Liver (tissue), 9 donors: Measurements from ENCODE around the gene KLK14. TPM values are rescaled to one million over a fixed set of nuclear protein-coding genes. Genes with fewer than 3 reads are reported as not detected.

ENCODE experiments used
- DNase-seq: peaks from one replicate; pipeline ENCODE4 v3.0.0-alpha.2; 2017; ENCODE audit warnings: low spot score
- H3K27ac ChIP-seq, 2 donors: one replicate each; pipeline ENCODE4 v1.7.0; 2013; ENCODE audit warnings: inconsistent platforms in 2 of 2, low read length in 2 of 2, control low read depth in 1 of 2, low read depth in 1 of 2, mild to moderate bottlenecking in 1 of 2
- H3K27me3 ChIP-seq, 4 donors: one replicate each; pipeline versions ENCODE4 v1.6.1 to v1.7.0; 2013; ENCODE audit warnings: low read length in 3 of 4, inconsistent platforms in 1 of 4, mild to moderate bottlenecking in 1 of 4, moderate library complexity in 1 of 4; ENCODE audit not compliant: control insufficient read depth in 4 of 4, insufficient read depth in 4 of 4
- H3K36me3 ChIP-seq, 4 donors: one replicate each; pipeline versions ENCODE4 v1.6.1 to v1.7.0; 2013; ENCODE audit warnings: low read length in 3 of 4, mild to moderate bottlenecking in 3 of 4, low read depth in 1 of 4, moderate library complexity in 1 of 4; ENCODE audit not compliant: control insufficient read depth in 4 of 4, insufficient read depth in 3 of 4
- H3K4me1 ChIP-seq, 4 donors: one replicate each; pipeline versions ENCODE4 v1.6.1 to v1.7.0; 2013; ENCODE audit warnings: low read length in 3 of 4, mild to moderate bottlenecking in 3 of 4, moderate library complexity in 1 of 4; ENCODE audit not compliant: control insufficient read depth in 4 of 4, insufficient read depth in 4 of 4
- H3K4me3 ChIP-seq, 3 donors: one replicate each; pipeline versions ENCODE4 v1.6.1 to v1.7.0; 2013; ENCODE audit warnings: low read length in 3 of 3, control low read depth in 1 of 3, low read depth in 1 of 3, mild to moderate bottlenecking in 1 of 3
- H3K9ac ChIP-seq, 2 donors: one replicate each; pipeline ENCODE4 v1.7.0; 2013; ENCODE audit warnings: low read length in 2 of 2, mild to moderate bottlenecking in 2 of 2, moderate library complexity in 2 of 2, control low read depth in 1 of 2, low read depth in 1 of 2
- H3K9me3 ChIP-seq, 4 donors: one replicate each; pipeline versions ENCODE4 v1.6.1 to v1.7.0; 2013; ENCODE audit warnings: low read length in 3 of 4; ENCODE audit not compliant: control insufficient read depth in 4 of 4
- EGR1 ChIP-seq, 2 donors: IDR thresholded peaks; 2 replicates each; pipeline ENCODE4 v1.6.1; 2016 to 2018; ENCODE audit warnings: antibody characterized with exemption in 2 of 2, low read depth in 2 of 2
- FOXA1 ChIP-seq: IDR thresholded peaks from 2 replicates; pipeline ENCODE4 v1.6.1; 2016; ENCODE audit warnings: antibody characterized with exemption
- FOXA2 ChIP-seq: IDR thresholded peaks from 2 replicates; pipeline ENCODE4 v1.6.1; 2016; ENCODE audit warnings: antibody characterized with exemption
- GABPA ChIP-seq, 2 donors: IDR thresholded peaks in 1 of 2; conservative IDR thresholded peaks in 1 of 2; 2 replicates each; pipeline ENCODE4 v1.6.1; 2016; ENCODE audit warnings: antibody characterized with exemption in 2 of 2, mild to moderate bottlenecking in 1 of 2, moderate library complexity in 1 of 2
- JUND ChIP-seq, 2 donors: IDR thresholded peaks; 2 replicates each; pipeline ENCODE4 v1.6.1; 2016; ENCODE audit warnings: antibody characterized with exemption in 2 of 2
- NR2F2 ChIP-seq: IDR thresholded peaks from 2 replicates; pipeline ENCODE4 v1.6.1; 2016; ENCODE audit warnings: antibody characterized with exemption
- RAD21 ChIP-seq, 2 donors: IDR thresholded peaks; 2 replicates each; pipeline ENCODE4 v1.6.1; 2016; ENCODE audit warnings: antibody characterized with exemption in 2 of 2, mild to moderate bottlenecking in 2 of 2
- RXRA ChIP-seq, 2 donors: IDR thresholded peaks; 2 replicates each; pipeline ENCODE4 v1.6.1; 2017 to 2018; ENCODE audit warnings: antibody characterized with exemption in 2 of 2, mild to moderate bottlenecking in 1 of 2
- SP1 ChIP-seq: IDR thresholded peaks from 2 replicates; pipeline ENCODE4 v1.6.1; 2018; ENCODE audit warnings: antibody characterized with exemption, mild to moderate bottlenecking
- TAF1 ChIP-seq: conservative IDR thresholded peaks from 2 replicates; pipeline ENCODE4 v1.6.1; 2016; ENCODE audit warnings: antibody characterized with exemption, mild to moderate bottlenecking
- YY1 ChIP-seq: IDR thresholded peaks from 2 replicates; pipeline ENCODE4 v1.6.1; 2016; ENCODE audit warnings: antibody characterized with exemption, mild to moderate bottlenecking
- WGBS: extraction: QIAGEN DNeasy Blood & Tissue Kit; methylation state at CpG from one replicate; pipeline ENCODE4 v1.1.7; 2013; 5-methylcytosine and 5-hydroxymethylcytosine counted together
- polyA plus RNA-seq, 2 donors: library from polyadenylated mRNA; stranded (reverse) in 1 of 2; unstranded in 1 of 2; fragments of 200-250 nt in 1 of 2; fragments of >200 nt in 1 of 2; fragmentation: Nextera tagmentation in 1 of 2; extraction: Ambion mirVana in 1 of 2; gene quantifications; one replicate each; pipeline versions ENCODE4 v1.2.1 to v1.2.3, GENCODE V29; 2013 to 2015
- total RNA-seq, 2 donors: library from RNA; depleted of rRNA; stranded (reverse); fragments of >200 nt; gene quantifications; one replicate each; pipeline ENCODE4 v1.2.3, GENCODE V29; 2014
- TF ChIP-seq, protein P1 (sequence below): IDR thresholded peaks from 2 replicates; pipeline ENCODE4 v1.6.1; 2016; ENCODE audit warnings: antibody characterized with exemption
- TF ChIP-seq, protein P2 (sequence below): IDR thresholded peaks from 2 replicates; pipeline ENCODE4 v1.6.1; 2016; ENCODE audit warnings: antibody characterized with exemption
- TF ChIP-seq, protein P3 (sequence below): IDR thresholded peaks from 2 replicates; pipeline ENCODE4 v1.6.1; 2016; ENCODE audit warnings: antibody characterized with exemption, mild to moderate bottlenecking
- donor health status: healthy.
- donor health status: healthy.
- donor health status: healthy.
- donor health status: healthy.
- donor health status: healthy.

The KLK14 gene
- total and polyA plus RNA-seq, 4 donors, result 0.06 TPM; not detected in 3

DNA sequence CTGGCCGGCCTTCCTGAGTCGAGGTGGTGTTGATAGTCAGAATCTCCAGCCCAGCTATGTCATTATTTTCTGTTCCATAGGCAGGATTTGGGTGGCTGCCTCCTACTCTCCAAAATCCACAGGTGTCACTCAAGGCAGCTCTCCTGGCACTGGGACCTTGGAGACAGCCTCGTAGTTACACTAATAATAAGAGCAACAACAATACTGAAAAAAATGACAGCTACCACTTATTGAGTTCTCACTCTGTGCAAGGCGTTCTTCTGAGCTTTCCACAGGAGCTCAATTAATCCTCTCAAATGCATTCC, 35.7 kb downstream of the KLK14 start:
- Histone ChIP-seq H3K9ac (no peak overlapping the region), H3K27me3 (no peaks in the 10 kb centered on the region), H3K36me3 (no peaks in the 10 kb centered on the region), H3K4me1 (no peaks in the 10 kb centered on the region), H3K4me3 (no peak overlapping the region), H3K27ac (no peak overlapping the region), H3K9me3 (peaks cover 0 to 8% (median 2%) of the 10 kb centered on the region in 4 donors)
- TF ChIP-seq FOXA2 (no peak), FOXA1 (no peak), JUND (IDR thresholded peaks at IDR 0.05) (no peak)
- TF ChIP-seq, protein P1, sequence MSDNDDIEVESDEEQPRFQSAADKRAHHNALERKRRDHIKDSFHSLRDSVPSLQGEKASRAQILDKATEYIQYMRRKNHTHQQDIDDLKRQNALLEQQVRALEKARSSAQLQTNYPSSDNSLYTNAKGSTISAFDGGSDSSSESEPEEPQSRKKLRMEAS, result no peak
- WGBS, result 13% methylated on average over 4 of the region's 4 CpGs
- no peak for DNase-seq

DNA sequence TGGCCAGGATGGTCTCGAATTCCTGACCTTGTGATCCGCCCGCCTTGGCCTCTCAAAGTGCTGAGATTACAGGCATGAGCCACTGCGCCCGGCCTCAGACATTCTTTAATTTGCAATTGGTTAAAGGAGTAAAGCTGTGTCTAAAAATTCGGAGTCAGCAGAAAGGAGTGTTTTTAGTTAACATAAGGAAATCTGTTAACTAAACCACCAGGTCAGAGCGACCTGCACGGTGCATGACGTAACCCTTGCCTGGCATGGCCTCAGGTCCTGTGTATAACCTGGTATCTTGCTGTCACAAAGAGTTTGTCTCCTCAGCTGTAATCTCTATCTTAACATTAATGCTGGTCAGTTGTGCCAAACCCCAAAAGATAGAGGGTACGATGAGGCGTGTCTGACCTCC, 38.4 kb downstream of the KLK14 start:
- no peaks in the 10 kb centered on the region for H3K27me3 ChIP-seq
- H3K9ac ChIP-seq, result no peak overlapping the region
- no peaks in the 10 kb centered on the region for H3K4me1 ChIP-seq
- TF ChIP-seq, protein P2, sequence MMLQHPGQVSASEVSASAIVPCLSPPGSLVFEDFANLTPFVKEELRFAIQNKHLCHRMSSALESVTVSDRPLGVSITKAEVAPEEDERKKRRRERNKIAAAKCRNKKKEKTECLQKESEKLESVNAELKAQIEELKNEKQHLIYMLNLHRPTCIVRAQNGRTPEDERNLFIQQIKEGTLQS, result no peak
- TF ChIP-seq TAF1 (no peak), RXRA (IDR thresholded peaks at IDR 0.05) (no peak), GABPA (IDR thresholded peaks at IDR 0.05 in 1 of 2, conservative IDR thresholded peaks at IDR 0.05 in 1 of 2) (no peak), FOXA2 (no peak), SP1 (no peak), RAD21 (IDR thresholded peaks at IDR 0.05) (no peak), NR2F2 (no peak), YY1 (no peak), FOXA1 (no peak)
- 78% methylated on average over 11 of the region's 11 CpGs for WGBS
- H3K27ac ChIP-seq, result no peak overlapping the region
- no peak for DNase-seq
- H3K4me3 ChIP-seq, result no peak overlapping the region
- H3K36me3 ChIP-seq, result no peaks in the 10 kb centered on the region
- H3K9me3 ChIP-seq, result peaks cover 0 to 4% (median 0%) of the 10 kb centered on the region in 4 donors

DNA sequence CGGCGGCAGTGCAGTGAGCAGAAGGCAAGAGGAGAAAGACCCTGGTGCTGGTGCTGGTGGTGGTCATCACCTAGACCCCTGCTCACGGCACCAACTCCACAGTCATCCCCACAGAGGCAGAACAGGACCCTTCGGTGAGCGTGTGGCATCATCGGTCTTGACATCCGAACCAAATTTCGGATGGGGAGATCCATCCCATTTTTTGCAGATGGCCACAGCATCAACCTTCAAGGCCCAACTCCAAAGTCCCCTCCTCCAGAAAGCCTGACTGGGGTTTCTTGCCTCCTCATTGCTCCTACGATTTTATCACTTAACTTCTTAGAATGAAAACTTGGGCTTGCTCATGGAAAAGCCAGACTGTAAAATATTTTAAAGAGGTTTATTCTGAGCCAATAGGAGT, 39.2 kb downstream of the KLK14 start:
- peaks cover 0 to 1% (median 0%) of the 10 kb centered on the region in 4 donors for H3K9me3 ChIP-seq
- H3K4me3 ChIP-seq, result no peak overlapping the region
- H3K36me3 ChIP-seq, result no peaks in the 10 kb centered on the region
- no peak for DNase-seq
- H3K27ac ChIP-seq, result no peak overlapping the region
- H3K27me3 ChIP-seq, result no peaks in the 10 kb centered on the region
- TF ChIP-seq, protein P3, sequence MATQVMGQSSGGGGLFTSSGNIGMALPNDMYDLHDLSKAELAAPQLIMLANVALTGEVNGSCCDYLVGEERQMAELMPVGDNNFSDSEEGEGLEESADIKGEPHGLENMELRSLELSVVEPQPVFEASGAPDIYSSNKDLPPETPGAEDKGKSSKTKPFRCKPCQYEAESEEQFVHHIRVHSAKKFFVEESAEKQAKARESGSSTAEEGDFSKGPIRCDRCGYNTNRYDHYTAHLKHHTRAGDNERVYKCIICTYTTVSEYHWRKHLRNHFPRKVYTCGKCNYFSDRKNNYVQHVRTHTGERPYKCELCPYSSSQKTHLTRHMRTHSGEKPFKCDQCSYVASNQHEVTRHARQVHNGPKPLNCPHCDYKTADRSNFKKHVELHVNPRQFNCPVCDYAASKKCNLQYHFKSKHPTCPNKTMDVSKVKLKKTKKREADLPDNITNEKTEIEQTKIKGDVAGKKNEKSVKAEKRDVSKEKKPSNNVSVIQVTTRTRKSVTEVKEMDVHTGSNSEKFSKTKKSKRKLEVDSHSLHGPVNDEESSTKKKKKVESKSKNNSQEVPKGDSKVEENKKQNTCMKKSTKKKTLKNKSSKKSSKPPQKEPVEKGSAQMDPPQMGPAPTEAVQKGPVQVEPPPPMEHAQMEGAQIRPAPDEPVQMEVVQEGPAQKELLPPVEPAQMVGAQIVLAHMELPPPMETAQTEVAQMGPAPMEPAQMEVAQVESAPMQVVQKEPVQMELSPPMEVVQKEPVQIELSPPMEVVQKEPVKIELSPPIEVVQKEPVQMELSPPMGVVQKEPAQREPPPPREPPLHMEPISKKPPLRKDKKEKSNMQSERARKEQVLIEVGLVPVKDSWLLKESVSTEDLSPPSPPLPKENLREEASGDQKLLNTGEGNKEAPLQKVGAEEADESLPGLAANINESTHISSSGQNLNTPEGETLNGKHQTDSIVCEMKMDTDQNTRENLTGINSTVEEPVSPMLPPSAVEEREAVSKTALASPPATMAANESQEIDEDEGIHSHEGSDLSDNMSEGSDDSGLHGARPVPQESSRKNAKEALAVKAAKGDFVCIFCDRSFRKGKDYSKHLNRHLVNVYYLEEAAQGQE, result no peak
- TF ChIP-seq, protein P1, result no peak
- no peak for TF ChIP-seq SP1
- TF ChIP-seq EGR1 (IDR thresholded peaks at IDR 0.05; ENCODE audit: low read depth in 2 of 2), result no peak
- H3K9ac ChIP-seq, result no peak overlapping the region
- 77% methylated on average over 9 of the region's 9 CpGs for WGBS
- H3K4me1 ChIP-seq, result no peaks in the 10 kb centered on the region
